Stimulated activated naive CD8-positive, alpha-beta T cell treated with anti-CD3 and anti-CD28 coated beads, Interleukin-15, Interleukin-2, amounts not matched to agents 100 U/mL and 50 U/mL, for 24 hours (primary cell): ENCODE results near the gene FUT2.
A peak's percentile ranks its signal among the peaks of the same experiment; 100 is the strongest.
"Not testable (repeated sequence)": the region's sequence is repeated elsewhere in the genome, so short reads cannot be mapped to it uniquely, and the experiment has no call there.

Experiments
- ATAC-seq: fragments of 150-1000 bp; cut with Tn5 transposase; one replicate; pipeline ENCODE4 v1.10.0; 2021
- DNase-seq: peaks from one replicate; pipeline ENCODE4 v3.0.0; 2021

Gene FUT2

DNA sequence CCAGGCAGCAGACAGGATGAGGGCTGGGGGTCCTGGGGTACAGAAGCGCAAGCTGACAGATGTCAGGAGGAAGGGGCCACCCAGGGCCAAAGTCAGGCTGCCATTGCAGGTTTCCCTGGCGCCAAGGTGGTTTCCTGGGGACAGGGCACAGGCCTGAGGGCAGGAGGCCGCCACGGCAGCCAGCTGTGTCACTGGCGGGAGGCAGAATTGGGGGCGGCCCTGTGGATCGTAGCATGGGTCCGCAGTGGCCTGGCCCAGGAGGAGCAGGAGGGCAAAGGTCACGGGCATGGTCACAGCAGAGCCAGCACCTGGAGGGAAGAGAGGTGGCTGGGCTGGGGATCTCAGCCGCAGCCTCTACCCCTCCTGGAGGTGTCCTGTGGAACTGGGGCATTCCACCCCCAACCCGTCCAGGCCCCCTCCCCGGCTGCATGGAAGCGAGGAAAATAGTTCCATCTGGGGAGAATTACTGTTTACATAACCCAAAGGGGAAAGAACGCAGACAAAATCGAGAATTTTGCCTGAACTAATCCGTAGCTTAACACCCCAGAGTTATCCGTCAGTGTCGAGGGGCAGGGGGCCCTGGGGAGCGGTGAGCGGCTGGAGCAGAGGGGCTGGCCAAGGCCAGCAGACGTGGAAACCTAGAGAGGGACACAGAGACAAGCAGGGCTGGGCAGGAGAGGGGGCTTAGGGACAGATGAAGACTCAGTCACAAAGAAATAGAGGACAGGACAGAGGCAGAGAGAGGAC is 24.9 kb upstream of the FUT2 start:
- DNase-seq (no peak), ATAC-seq (no peak)

DNA sequence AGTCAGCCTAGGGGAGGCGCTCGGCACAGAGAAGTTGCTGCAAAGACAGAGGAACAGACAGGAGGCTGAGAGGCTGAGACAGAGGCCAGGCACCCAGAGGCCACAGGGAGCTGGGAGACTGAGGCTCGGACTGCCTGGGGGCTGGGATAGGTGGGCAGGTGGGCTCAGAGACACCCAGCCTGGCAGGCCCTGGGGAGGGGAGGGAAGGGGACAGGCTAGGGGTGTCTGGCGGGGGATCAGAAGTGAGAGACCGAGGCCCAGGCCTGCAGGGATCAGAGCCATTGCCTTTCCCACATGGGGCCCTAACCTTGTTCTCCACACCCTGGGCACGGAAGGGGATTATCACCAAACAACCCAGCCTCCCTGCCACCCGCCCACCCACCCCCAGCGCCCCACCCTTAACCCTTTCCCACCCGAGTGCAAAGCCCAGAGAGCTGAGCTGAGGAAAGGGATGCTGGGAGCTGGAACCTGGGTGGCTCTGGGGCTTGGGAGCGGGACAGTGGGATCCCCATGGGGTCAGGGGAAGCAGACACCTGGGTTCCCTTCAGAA is 24.2 kb upstream of the FUT2 start:
- ATAC-seq, result no peak
- no peak for DNase-seq

DNA sequence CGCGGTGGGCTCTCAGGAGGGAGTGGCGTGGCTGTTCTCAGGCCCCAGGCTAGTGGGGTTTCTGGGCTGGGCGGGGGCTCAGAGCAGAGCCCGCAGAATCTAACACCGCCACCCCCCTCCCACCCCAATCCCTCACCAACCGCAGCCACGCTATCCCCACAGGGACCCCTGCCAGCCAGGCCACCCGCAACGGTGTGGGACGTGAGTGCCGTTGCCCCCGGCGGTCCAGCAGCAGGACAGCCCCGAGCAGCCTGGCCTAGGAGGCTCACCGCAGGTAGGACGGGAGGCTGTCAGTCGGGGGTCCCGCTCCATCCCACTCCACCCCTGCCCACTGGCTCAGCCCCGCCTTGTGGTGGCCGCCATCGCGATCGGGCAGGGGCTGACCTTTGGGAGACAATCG is 22.8 kb upstream of the FUT2 start, which contains the start of gene NTN5:
TSS of gene NTN5 (minus strand) at position 24 of the 400 bp plus-strand sequence. CDS start 2,031 bp downstream, outside the sequence.
- DNase-seq (no peak), ATAC-seq (no peak)

DNA sequence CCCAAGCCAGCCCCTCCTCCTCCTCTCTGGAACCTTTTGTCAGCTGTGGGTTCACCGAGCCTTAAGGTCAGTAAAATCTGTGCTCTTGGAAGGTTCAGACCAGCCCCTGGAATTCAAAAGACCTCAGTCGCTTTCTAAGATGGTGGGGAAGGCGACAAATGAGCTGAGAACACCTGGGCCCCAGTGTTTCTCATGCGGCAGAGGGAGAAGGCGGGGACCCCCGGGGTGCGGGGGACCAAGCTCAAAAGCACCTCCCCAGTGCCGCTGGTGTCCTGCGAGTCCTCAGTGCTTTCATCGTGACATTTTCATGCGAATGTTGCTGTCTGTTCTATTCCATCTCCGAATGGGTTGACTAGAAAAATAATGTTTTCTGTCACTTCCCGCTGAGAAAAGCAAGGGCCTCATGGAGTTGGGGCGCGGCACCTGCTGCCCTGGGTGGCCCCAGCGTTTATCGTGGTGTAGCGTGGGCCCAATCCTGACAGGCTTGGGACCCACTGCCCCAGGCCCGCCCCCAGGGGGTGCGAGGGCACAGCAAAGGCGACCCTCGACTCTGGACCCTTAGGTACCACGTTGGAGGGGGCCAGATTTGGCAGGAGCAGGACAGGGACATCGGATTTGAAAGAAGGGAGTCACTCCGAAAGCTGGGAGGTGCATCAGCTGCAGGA is 22.2 kb upstream of the FUT2 start:
- ATAC-seq, result no peak
- DNase-seq, result no peak

DNA sequence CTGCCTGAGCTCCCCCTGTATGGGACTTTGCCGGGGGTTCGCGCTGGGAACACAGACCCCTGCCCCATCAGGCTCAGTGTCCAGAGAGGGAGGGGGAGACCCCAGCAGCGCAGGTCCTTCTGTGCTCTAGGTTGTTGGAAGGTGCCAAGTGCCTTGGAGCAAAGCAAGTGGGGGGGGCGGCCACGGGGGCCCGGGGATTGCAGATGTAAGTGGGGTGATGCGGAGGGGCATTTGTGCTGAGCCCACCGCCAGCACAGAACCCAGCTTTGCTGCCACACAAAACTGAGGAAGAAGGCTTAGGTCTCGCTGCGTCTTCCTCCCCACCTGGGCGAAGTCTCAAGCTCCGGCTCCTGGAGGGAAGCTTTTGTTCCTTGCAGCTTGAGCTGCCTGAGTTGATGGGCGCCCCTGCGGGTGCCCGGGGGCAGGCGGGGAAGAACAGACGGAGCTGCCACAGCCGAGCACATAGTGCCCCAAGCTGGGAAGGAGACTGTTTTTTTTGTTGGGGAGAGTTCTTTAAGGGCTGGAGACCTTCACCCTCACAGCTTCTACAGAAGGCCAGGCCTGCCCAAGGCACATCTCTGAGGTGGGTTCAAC is 21.5 kb upstream of the FUT2 start:
- ATAC-seq, result no peak
- DNase-seq, result no peak

DNA sequence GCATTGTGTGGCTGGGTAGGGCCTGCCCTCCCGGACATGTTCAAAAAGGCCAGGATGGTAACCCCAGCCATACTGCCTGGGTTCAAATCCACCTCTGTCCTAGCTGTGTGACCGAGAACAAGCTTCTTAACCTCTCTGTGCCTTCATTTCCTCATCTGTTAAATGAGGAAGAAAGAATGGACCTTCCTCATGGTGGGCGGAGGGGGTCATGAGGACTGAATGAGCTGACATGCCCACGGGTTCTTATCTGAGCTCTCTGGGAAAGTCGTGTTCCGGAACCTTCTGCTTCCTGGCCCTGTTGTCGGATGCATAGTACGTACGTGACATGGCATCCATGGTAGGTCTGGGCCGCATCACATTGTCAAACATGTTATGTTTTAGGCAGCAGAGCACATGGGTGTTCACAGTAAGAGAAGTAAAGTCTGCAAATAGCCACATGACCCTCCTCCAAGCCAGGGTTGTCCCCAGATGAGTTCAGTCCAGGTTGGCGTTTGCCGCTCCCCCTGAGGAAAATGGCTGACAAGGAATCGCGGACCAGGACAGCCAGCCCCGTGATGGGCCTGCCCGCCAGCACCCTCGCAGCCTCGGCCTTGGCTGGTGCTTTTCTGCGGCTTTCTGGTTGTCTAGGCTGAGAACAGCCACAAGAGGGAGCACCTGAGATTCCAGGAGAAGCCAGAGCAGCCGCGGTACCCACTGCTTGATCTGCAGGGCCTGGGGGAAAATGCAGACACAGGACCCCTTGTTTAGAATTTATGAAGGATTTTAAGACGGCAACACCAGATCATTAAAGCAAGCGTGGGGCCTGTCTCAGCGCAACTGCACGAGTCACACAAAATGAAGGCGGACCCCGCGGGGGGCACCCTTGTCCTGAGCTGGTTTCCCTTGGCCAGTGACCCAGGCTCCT is 20.6 kb upstream of the FUT2 start:
- ATAC-seq (peak; percentile 82), DNase-seq (peak; percentile 82)

DNA sequence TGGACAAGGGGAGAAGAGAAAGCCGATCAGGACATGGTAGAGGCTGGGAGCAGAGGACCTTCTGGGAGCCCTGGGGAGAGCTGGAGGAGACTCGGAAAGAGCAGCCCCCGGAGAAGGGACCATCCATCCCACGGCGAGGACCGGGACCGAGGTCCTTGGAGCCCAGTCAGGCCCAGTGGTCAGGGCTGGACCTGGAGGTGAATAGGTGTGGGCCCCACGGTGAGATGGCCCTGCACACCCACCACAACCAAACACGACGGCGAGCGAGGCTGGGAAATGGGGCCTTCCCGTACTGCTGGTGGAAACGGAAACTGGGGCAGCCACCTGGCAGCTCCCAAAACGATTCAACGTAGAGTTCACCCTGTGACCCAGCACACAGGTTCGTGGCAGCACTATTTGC is 19.3 kb upstream of the FUT2 start:
- ATAC-seq, result no peak

DNA sequence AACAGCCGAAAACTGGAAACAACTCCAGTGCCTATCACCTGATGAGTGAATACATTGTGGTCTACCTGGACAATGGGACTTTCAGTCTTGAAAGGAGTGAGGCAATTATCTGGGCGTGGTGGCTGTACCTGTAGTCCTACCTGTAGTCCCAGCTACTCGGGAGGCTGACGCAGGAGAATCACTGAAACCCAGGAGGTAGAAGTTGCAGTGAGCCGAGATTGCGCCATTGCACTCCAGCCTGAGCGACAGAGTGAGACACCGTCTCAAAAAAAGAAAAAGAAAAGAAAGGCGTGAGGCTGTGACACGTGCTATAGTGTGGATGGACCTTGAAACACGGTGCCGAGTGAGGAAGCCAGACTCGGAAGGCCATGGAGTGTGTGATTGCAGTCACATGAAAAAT is 18.9 kb upstream of the FUT2 start:
- ATAC-seq (no peak), DNase-seq (no peak)

More for the DNA sequence above, 19.3 kb upstream of the FUT2 start:
- no peak for DNase-seq

DNA sequence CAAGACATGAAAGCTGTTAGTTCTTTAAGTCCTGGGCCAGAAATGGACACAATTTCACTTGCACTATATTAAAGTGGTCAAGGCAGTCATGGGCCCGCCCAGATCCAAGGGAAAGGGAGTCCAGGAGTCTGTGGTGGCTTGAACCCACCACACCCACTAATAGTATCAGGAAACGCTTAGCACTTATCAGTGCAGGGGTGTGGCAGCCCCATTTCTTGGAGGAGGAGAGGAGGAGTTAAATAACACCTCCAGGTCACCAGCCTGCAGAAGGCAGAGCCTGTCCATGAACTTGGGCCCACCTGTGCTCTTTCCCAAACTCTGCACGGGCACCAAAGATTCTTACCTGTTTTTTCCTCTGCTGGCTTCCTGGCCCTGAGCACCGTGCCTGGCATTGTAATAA is 17.6 kb upstream of the FUT2 start:
- DNase-seq (no peak), ATAC-seq (no peak)

DNA sequence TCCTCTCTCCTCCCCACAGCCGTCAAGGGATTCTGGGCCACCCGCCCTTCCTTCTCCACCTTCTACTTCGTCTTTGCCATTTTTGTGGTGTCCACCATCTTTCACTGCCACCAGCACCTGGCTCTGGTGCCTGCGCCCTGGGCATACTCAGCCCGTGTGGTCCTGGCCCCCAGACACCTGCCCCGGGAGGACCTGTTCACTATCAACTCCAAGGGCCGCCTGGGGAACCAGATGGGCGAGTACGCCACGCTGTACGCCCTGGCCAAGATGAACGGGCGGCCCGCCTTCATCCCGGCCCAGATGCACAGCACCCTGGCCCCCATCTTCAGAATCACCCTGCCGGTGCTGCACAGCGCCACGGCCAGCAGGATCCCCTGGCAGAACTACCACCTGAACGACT is 15.8 kb upstream of the FUT2 start:
- ATAC-seq, DNase-seq: not testable (repeated sequence)

DNA sequence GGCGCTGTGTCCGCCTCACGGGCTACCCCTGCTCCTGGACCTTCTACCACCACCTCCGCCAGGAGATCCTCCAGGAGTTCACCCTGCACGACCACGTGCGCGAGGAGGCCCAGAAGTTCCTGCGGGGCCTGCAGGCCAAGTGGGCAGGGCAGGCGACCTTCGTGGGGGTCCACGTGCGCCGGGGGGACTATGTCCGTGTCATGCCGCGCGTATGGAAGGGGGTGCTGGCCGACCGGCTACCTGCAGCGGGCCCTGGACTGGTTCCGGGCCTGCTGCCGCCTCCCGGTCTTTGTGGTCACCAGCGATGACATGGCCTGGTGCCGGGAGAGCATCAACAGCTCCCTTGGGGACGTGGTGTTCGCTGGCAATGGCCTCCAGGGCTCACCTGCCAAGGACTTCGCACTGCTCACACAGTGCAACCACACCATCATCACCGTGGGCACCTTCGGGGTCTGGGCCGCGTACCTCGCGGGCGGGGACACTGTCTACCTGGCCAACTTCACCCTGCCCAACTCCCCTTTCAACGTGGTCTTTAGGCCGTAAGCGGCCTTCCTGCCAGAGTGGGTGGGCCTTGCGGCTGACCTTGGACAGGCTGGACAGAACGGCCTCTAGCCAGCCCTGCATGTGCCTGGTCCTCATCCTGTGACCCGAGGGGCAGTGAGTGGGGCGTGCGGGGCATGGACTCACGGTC is 15.2 kb upstream of the FUT2 start:
- ATAC-seq (peak; percentile 42), DNase-seq (no peak)

DNA sequence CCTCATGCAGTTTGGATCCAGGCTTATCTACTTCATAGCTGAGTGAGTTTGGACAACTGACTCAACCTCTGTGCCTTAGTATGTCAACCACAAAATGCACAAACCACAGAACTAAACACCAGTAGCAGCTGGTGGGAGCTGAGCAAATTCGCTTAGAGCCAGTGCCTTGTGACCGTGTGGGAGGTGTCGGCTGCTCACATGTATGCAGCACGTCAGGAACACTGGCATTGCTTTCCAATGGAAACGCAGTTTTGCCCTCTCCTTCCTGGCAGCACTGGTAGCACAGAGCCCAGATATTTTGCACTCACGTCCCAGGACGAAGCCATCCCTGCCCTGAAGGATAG is 14.7 kb upstream of the FUT2 start:
- ATAC-seq (peak; percentile 63), DNase-seq (no peak)

DNA sequence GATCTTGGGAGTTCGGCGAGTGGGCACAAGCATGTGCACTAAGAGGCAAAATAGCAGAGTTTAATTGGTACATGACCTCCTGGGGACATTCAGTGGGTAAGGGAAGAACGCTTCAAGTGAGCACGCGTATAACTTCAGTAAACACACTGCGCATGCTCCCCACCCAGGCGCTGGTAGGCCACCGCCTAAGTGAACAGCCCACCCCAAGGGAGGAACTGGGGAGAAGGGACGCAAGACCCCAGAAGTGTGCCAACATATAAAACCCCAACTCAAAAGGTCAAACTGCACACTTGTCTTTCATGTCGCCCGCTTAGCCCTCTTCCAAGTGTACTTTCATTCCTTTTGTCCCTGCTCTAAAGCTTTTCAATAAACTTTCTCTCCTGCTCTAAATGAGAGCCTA is 12.4 kb upstream of the FUT2 start:
- no peak for ATAC-seq
- no peak for DNase-seq

DNA sequence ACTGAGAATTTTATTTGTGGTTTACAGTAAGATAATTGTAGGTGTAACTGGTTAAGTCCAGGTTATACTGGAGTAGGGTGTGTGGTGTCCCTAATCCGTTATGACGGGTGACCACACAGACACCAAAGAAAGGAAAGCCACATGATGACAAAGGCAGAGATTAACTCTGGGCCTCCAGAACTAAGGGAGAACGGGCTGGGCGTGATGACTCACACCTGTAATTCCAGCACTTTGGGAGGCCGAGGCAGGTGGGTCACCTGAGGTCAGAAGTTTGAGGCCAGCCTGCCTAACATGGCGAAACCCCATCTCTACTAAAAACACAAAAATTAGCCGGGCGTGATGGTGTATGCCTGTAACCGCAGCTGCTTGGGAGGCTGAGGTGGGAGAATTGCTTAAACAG is 10.2 kb upstream of the FUT2 start:
- ATAC-seq (no peak), DNase-seq (no peak)

DNA sequence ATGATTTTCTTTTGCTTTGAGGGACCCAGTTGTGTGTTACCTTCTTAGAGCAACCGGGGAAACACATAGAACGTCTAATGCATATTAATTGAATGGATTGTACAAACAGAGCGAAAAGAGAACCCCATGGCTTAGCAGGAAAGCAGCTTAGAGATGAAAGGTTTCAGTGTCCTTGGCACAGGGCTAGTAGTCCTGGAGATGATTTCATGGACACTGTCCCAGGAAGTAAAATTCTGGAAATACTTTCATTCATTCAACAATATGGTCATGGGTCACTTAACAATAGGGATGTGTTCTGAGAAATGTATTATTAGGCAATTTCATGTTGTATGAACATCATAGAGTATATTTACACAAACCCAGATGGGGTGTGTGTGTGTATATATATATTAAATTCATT is 9.7 kb upstream of the FUT2 start:
- ATAC-seq, result no peak
- DNase-seq, result no peak

DNA sequence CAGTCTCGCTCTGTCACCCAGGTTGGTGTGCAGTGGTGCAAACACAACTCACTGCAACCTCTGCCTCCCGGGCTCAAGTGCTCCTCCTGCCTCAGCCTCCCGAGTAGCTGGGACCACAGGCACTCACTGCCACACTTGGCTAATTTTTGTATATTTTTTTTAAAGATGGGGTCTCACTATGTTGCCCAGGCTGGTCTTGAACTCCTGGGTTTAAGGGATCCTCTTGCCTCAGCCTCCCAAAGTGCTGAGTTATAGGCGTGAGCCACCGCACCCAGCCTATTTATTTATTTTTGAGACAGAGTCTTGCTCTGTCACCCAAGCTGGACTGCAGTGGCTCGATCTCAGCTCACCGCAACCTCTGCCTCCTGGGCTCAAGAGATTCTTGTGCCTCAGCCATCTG is 9.1 kb upstream of the FUT2 start:
- ATAC-seq, DNase-seq: not testable (repeated sequence)

DNA sequence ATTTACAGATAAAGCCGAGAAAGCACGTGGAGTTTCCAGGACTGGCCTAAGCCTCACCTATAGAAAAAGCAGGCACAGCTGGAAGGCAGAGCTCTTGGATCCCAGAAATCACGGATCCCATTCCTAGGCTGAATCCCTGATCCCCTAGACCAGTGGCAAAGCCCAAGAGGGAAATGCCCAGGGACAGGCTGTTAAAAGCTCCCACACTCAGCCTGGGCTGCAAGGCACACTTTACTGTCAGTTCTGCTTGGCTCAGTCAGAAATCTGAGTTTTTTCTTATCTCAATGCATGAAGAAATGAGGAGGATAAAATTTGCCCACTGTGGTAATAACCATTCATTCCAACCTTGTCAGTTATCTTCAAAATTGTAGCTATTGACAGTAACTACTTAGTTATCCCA is 8.0 kb upstream of the FUT2 start:
- no peak for DNase-seq
- no peak for ATAC-seq

DNA sequence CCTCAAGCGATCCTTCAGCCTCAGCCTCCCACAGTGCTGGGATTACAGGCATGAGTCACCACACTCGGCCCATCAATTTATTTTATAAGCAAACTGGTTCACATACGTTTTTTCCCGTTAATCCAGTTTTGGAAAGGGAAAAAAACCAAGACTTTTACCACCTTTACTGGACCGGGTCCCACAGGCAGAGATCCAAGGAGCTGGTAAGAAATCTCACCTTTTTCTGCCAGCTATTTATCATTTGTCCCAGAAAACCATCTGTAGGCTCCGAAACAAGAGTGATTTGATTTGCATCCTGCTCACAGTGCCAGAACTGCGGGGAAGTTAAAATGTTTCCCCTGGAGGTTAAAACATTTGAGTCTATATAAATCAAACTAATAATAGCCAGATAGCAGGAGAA is 6.3 kb upstream of the FUT2 start:
- DNase-seq (no peak), ATAC-seq (no peak)

DNA sequence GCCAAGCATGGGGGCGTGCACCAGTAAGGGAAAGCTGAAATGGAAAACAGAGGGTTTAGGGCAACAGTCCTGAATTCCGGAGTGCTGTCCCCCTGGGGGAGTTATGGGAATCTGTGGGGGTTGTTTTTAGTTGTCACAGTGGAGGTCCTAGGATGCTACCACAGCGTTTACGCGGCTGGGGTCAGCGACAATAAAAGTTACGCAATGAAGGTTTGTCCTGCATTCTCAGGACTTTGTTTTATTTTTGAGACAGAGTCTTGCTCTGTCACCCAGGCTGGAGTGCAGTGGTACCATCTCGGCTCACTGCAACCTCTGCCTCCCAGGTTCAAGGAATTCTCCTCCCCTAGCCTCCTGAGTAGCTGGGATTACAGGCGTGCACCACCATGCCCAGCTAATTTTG is 2.1 kb upstream of the FUT2 start:
- not testable (repeated sequence) for DNase-seq, ATAC-seq

DNA sequence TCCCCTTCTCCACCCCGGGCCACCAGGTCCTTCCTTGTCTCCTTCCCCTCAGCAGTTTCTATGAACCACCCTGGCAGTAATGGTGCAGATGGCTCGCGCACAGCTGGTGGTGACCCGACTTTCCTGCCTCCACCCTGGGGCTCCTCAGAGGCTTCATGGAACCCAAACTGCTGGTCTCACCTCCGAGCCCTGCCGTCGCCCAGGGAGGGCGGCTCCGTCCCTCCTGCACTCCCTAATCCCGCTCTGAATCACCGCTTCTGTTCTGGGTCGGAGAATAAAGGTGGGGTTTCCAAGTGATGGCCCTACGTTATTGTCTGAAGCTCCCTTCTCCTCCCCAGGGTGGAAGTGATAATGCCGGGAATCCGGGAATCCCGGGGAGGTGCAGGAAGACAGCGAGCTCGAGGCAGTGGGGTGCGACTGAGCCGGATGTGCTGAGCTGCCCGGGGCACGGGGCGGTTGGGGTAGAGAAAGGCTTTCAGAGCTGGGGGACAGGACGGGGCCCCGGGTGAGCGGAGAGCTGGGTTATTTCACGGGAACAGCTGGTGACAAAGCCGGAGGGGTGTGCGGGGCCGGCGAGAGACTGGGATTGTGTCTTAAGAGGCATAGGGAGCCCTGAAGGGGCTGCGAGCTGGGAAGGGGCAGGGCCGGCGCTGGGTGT is 711 bp downstream of the FUT2 start:
- no peak for DNase-seq

DNA sequence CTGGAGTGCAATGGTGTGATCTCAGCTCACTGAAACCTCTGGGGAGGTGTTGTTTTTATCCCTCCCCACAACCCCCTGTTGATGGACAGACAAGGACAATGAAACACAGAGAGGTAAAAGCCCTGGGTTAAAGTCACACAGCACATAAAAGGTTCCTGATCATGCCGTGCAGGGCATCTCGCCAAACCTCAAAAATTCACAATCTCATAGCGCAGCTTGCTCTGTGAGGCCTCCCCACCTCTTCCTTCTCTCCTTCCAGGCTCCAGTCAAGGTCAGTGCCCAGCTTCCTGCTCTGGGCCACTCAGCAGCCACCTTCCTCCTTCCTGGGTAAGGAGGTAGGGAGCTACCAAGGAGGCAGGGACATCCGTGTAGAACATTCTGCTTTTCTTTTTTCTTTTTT is 2.3 kb downstream of the FUT2 start:
- ATAC-seq (no peak), DNase-seq (no peak)

More for the DNA sequence above, 711 bp downstream of the FUT2 start:
- peak; percentile 40 for ATAC-seq
